Astrocyte (in vitro differentiated cells and primary cell): ENCODE data around the gene TACR3. TPM values are rescaled to one million over a fixed set of nuclear protein-coding genes. Genes with fewer than 3 reads are reported as not detected.
"Not testable (repeated sequence)": the region's sequence is repeated elsewhere in the genome, so short reads cannot be mapped to it uniquely, and the experiment has no call there.

Experiments
- DNase-seq: peaks from one replicate; pipeline ENCODE4 v3.0.0-alpha.2; 2010; ENCODE audit warnings: low read depth
- FAIRE-seq: peaks from 2 replicates; lab custom pipeline; 2011; peaks lifted over from hg19 to GRCh38; lab: Jason Lieb, UNC
- H2AFZ ChIP-seq: 2 replicates; pipeline ENCODE4 v1.6.0; 2012; ENCODE audit warnings: low read depth, low read length, inconsistent platforms
- H3K27ac ChIP-seq: 2 replicates; pipeline ENCODE4 v1.5.1; 2011; ENCODE audit warnings: low read depth, low read length, inconsistent platforms
- H3K27me3 ChIP-seq: 2 replicates; pipeline ENCODE4 v1.6.0; 2011; ENCODE audit warnings: low read length, inconsistent platforms; ENCODE audit not compliant: insufficient read depth
- H3K36me3 ChIP-seq: 2 replicates; pipeline ENCODE4 v1.5.1; 2011; ENCODE audit warnings: low read length, inconsistent platforms; ENCODE audit not compliant: insufficient read depth
- H3K4me1 ChIP-seq: 2 replicates; pipeline ENCODE4 v1.5.1; 2011; ENCODE audit warnings: low read length, inconsistent platforms; ENCODE audit not compliant: insufficient read depth
- H3K4me2 ChIP-seq: 2 replicates; pipeline ENCODE4 v1.6.0; 2012; ENCODE audit warnings: low read length, inconsistent platforms
- H3K4me3 ChIP-seq: 2 replicates; pipeline ENCODE4 v1.5.1; 2011; ENCODE audit warnings: low read depth, mild to moderate bottlenecking, low read length, inconsistent platforms; ENCODE audit not compliant: insufficient read depth
- H3K79me2 ChIP-seq: 2 replicates; pipeline ENCODE4 v1.6.0; 2012; ENCODE audit warnings: mild to moderate bottlenecking, low read length, inconsistent platforms; ENCODE audit not compliant: insufficient read depth
- H3K9ac ChIP-seq: 2 replicates; pipeline ENCODE4 v1.6.0; 2012; ENCODE audit warnings: mild to moderate bottlenecking, low read length, inconsistent platforms
- H3K9me3 ChIP-seq: 2 replicates; pipeline ENCODE4 v1.5.1; 2012; ENCODE audit warnings: low read depth, mild to moderate bottlenecking, low read length, inconsistent platforms; ENCODE audit not compliant: insufficient read depth
- H4K20me1 ChIP-seq: 2 replicates; pipeline ENCODE4 v1.6.0; 2012; ENCODE audit warnings: low read length, inconsistent platforms; ENCODE audit not compliant: insufficient read depth
- H3K27ac Mint-ChIP-seq: one replicate; pipeline ENCODE4 v1.8.0; 2021; ENCODE audit warnings: mild to moderate bottlenecking, mixed read lengths; ENCODE audit not compliant: unreplicated experiment
- H3K27me3 Mint-ChIP-seq: one replicate; pipeline ENCODE4 v1.8.0; 2021; ENCODE audit warnings: low read depth, mixed read lengths; ENCODE audit not compliant: unreplicated experiment
- H3K36me3 Mint-ChIP-seq: one replicate; pipeline ENCODE4 v1.8.0; 2021; ENCODE audit warnings: low read depth, mixed read lengths; ENCODE audit not compliant: unreplicated experiment
- H3K4me1 Mint-ChIP-seq: one replicate; pipeline ENCODE4 v1.8.0; 2021; ENCODE audit warnings: low read depth, mixed read lengths; ENCODE audit not compliant: unreplicated experiment
- H3K4me3 Mint-ChIP-seq: one replicate; pipeline ENCODE4 v1.8.0; 2021; ENCODE audit warnings: mild to moderate bottlenecking, moderate library complexity, mixed read lengths; ENCODE audit not compliant: unreplicated experiment
- H3K9me3 Mint-ChIP-seq: one replicate; pipeline ENCODE4 v1.8.0; 2021; ENCODE audit warnings: mild to moderate bottlenecking, mixed read lengths; ENCODE audit not compliant: unreplicated experiment
- CTCF ChIP-seq: IDR thresholded peaks from 2 replicates; pipeline ENCODE4 v1.5.1; 2011; ENCODE audit warnings: low read depth, mild to moderate bottlenecking, inconsistent platforms, low read length, moderate library complexity; ENCODE audit not compliant: insufficient read depth
- EZH2 ChIP-seq: IDR thresholded peaks from 2 replicates; pipeline ENCODE4 v1.6.1; 2012; ENCODE audit warnings: mild to moderate bottlenecking, low read length, inconsistent platforms; ENCODE audit not compliant: insufficient read depth
- total RNA-seq: library from RNA; stranded (reverse); gene quantifications from 2 replicates; pipeline ENCODE4 v1.2.1, GENCODE V29; 2021

TACR3 gene
- total RNA-seq, 1 donor from 2014 or later = 0.05 TPM

GRCh38 chr4:103567591-103567990 lies 152.2 kb downstream of the TACR3 start:
- Histone ChIP-seq H3K9ac (no peak overlapping the region), H3K79me2 (no peaks in the 10 kb centered on the region), H3K9me3 (no peaks in the 10 kb centered on the region), H2AFZ (no peak overlapping the region), H4K20me1 (no peaks in the 10 kb centered on the region), H3K27me3 (no peaks in the 10 kb centered on the region), H3K4me1 (no peaks in the 10 kb centered on the region), H3K36me3 (no peaks in the 10 kb centered on the region), H3K4me2 (no peak overlapping the region), H3K27ac (no peak overlapping the region), H3K4me3 (no peak overlapping the region)
- peaks cover 3% of the 10 kb centered on the region for H3K4me1 Mint-ChIP-seq
- FAIRE-seq (no peak), DNase-seq (no peak)
- H3K9me3 Mint-ChIP-seq = no peaks in the 10 kb centered on the region
- no peaks in the 10 kb centered on the region for H3K27me3 Mint-ChIP-seq
- H3K27ac Mint-ChIP-seq = no peak overlapping the region
- no peaks in the 10 kb centered on the region for H3K36me3 Mint-ChIP-seq
- H3K4me3 Mint-ChIP-seq = no peak overlapping the region
- TF ChIP-seq CTCF (no peak), EZH2 (no peak)

GRCh38 chr4:103559178-103559577 lies 160.6 kb downstream of the TACR3 start:
- H3K36me3 Mint-ChIP-seq, H3K4me1 ChIP-seq, FAIRE-seq, H3K27me3 ChIP-seq, H3K4me3 ChIP-seq, H3K4me1 Mint-ChIP-seq, H3K9me3 Mint-ChIP-seq, H4K20me1 ChIP-seq, H3K9me3 ChIP-seq, H3K36me3 ChIP-seq, H2AFZ ChIP-seq, H3K9ac ChIP-seq, H3K4me3 Mint-ChIP-seq, DNase-seq, H3K27me3 Mint-ChIP-seq, H3K27ac ChIP-seq, H3K27ac Mint-ChIP-seq, H3K4me2 ChIP-seq, H3K79me2 ChIP-seq: not testable (repeated sequence)
